ENCODE measurements around the gene NATD1. TPM values are rescaled to one million over a fixed set of nuclear protein-coding genes. Genes with fewer than 3 reads are reported as not detected.

The NATD1 gene
- total and polyA plus RNA-seq, 11 donors, result 8.0 to 38.4 (median 18.7) TPM

- TF ChIP-seq POLR2A (IDR thresholded peaks at IDR 0.05) (no peak), CTCF (IDR thresholded peaks at IDR 0.05) (peak in 2 of 12 donors; percentile 4 to 10)
- H3K4me3 ChIP-seq, result no peak overlapping the region
- no peak for ATAC-seq
- no peak overlapping the region for H3K27ac ChIP-seq
- H3K27me3 ChIP-seq, result no peaks in the 10 kb centered on the region
- DNase-seq, result peak in 1 of 5 donors; percentile 21
- intact Hi-C loops (cut with DNase I), result loop anchor here in 3 of 10 donors (10.0 kb wide), 1 partner anchor 93 kb away; the partner anchor contains the start of gene DHRS7B (in 3 of the 3)
- WGBS, 4 donors, result 67 to 78% (median 69%) methylated on average over 3 of the region's 3 CpGs
- H3K4me1 ChIP-seq, result peaks cover 0 to 19% (median 11%) of the 10 kb centered on the region in 12 donors
- H3K9me3 ChIP-seq, result no peaks in the 10 kb centered on the region
- peaks cover 0 to 11% (median 0%) of the 10 kb centered on the region in 9 donors for H3K36me3 ChIP-seq
Measured at GRCh38 chr17:21218101-21218500, 35.1 kb downstream of the NATD1 start.

- peak in 1 of 5 donors; percentile 11 for DNase-seq
- Histone ChIP-seq H3K9me3 (no peaks in the 10 kb centered on the region), H3K36me3 (peaks cover 0 to 6% (median 0%) of the 10 kb centered on the region in 9 donors), H3K27me3 (no peaks in the 10 kb centered on the region), H3K4me3 (no peak overlapping the region), H3K27ac (no peak overlapping the region), H3K4me1 (peaks cover 6 to 27% (median 19%) of the 10 kb centered on the region in 12 donors)
- no peak for ATAC-seq
- 90 to 100% (median 96%) methylated on average over 1 of the region's 1 CpG for WGBS, 4 donors
- TF ChIP-seq POLR2A (IDR thresholded peaks at IDR 0.05), result no peak
- TF ChIP-seq CTCF (IDR thresholded peaks at IDR 0.05), result no peak
- intact Hi-C loops (cut with DNase I), result loop anchor here in 3 of 10 donors (10.0 kb wide), 1 partner anchor 93 kb away; the partner anchor contains the start of gene DHRS7B (in 3 of the 3)
Measured at GRCh38 chr17:21217346-21217745, 35.9 kb downstream of the NATD1 start.

DNA sequence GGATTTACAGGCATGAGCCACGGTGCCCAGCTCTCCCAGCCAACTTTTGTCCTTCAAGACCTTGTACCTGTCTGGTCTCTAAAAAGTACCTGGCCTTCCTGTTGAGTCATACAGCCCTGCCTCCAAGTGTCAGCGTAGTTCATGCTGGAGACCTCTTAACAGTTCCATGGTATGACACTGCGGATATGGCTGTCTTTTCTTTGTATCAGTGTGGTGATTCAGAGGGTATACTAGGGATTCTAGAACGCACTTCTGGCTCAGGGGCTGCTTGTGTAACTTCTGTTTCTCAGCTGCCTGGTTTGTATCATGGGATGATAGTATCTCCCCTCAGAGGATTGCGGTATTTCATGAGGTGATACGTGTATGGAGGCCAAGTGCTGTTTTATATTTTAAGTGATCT, 37.3 kb downstream of the NATD1 start:
- intact Hi-C loops (cut with DNase I), result loop anchor here in 5 of 10 donors (2.0 to 10.0 kb wide), 7 partner anchors 37 to 173 kb away; partner anchors contain the start of genes DHRS7B (in 4 of the 5), NATD1 (in 2 of the 5), MAP2K3 (in 1 of the 5) and USP22 (in 1 of the 5)
- ATAC-seq, result no peak
- no peaks in the 10 kb centered on the region for H3K9me3 ChIP-seq
- 91 to 96% (median 92%) methylated on average over 6 of the region's 6 CpGs for WGBS, 4 donors
- H3K36me3 ChIP-seq, result peaks cover 0 to 3% (median under 1%) of the 10 kb centered on the region in 9 donors
- no peaks in the 10 kb centered on the region for H3K27me3 ChIP-seq
- no peak overlapping the region for H3K27ac ChIP-seq
- no peak for DNase-seq
- peaks cover 6 to 41% (median 33%) of the 10 kb centered on the region in 12 donors for H3K4me1 ChIP-seq
- no peak for TF ChIP-seq CTCF (IDR thresholded peaks at IDR 0.05)
- no peak for TF ChIP-seq POLR2A (IDR thresholded peaks at IDR 0.05)
- no peak overlapping the region for H3K4me3 ChIP-seq

- Histone ChIP-seq H3K4me3 (peak overlapping the region; percentile 65 to 100 (median 89)), H3K36me3 (peaks cover 0 to 12% (median 10%) of the 10 kb centered on the region in 9 donors), H3K4me1 (peaks cover 6 to 51% (median 41%) of the 10 kb centered on the region in 12 donors), H3K27me3 (no peaks in the 10 kb centered on the region), H3K9me3 (no peaks in the 10 kb centered on the region), H3K27ac (peak overlapping the region; percentile 88 to 99 (median 97))
- intact Hi-C loops (cut with DNase I), result loop anchor here in 8 of 10 donors (2.0 to 10.0 kb wide), 12 partner anchors 37 to 173 kb away; partner anchors contain the start of genes DHRS7B (in 8 of the 8), NATD1 (in 4 of the 8), USP22 (in 2 of the 8) and MAP2K3 (in 1 of the 8)
- no peak for DNase-seq
- TF ChIP-seq POLR2A (IDR thresholded peaks at IDR 0.05), result no peak
- no peak for TF ChIP-seq CTCF (IDR thresholded peaks at IDR 0.05)
- peak; percentile 1 to 9 (median 4) for ATAC-seq
- 13 to 25% (median 15%) methylated on average over 18 to 23 of the region's 23 CpGs for WGBS, 4 donors
Measured at GRCh38 chr17:21214777-21215541, 38.3 kb downstream of the NATD1 start.
